Testis (tissue), 2 donors: ENCODE measurements around the gene ERCC6L2.

Experiments used
- POLR2A ChIP-seq: fragments of 450-650 bp; IDR thresholded peaks from one replicate; pipeline ENCODE4 v1.6.1; 2017; ENCODE audit warnings: antibody characterized with exemption, mild to moderate bottlenecking, moderate library complexity
- TF ChIP-seq, protein P1 (sequence below), 3 experiments: fragments of 450-650 bp in 2 of 3; fragments of 200-600 bp in 1 of 3; sonication (generic) in 1 of 3; IDR thresholded peaks; one replicate each; pipeline ENCODE4 v1.5.1; 2016 to 2019; ENCODE audit warnings: antibody characterized with exemption in 3 of 3, mild to moderate bottlenecking in 2 of 3, moderate library complexity in 1 of 3

DNA sequence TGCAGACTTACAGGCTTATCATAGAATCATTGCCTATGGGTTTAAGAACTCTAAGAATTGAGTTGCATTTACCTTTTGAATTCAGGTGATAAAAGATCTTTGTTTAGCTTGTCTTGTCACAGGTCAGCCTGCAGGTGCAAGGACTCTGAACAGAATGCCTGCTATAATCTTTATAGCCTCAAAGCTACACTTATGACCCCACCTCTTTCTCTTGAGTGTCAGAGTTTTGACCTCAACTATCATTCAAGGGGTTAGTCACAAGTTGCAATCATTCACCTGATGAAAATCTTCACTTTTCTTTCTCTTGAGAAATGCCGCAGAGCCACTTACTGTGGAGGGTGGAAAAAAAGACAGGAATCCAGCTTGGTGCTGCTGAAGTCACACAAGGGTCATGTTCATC, 49.5 kb downstream of the ERCC6L2 start:
- TF ChIP-seq, protein P1, sequence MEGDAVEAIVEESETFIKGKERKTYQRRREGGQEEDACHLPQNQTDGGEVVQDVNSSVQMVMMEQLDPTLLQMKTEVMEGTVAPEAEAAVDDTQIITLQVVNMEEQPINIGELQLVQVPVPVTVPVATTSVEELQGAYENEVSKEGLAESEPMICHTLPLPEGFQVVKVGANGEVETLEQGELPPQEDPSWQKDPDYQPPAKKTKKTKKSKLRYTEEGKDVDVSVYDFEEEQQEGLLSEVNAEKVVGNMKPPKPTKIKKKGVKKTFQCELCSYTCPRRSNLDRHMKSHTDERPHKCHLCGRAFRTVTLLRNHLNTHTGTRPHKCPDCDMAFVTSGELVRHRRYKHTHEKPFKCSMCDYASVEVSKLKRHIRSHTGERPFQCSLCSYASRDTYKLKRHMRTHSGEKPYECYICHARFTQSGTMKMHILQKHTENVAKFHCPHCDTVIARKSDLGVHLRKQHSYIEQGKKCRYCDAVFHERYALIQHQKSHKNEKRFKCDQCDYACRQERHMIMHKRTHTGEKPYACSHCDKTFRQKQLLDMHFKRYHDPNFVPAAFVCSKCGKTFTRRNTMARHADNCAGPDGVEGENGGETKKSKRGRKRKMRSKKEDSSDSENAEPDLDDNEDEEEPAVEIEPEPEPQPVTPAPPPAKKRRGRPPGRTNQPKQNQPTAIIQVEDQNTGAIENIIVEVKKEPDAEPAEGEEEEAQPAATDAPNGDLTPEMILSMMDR (IDR thresholded peaks at IDR 0.05), result no peak
- TF ChIP-seq POLR2A, result no peak
